ENCODE measurements around the gene ADGRV1.

DNA sequence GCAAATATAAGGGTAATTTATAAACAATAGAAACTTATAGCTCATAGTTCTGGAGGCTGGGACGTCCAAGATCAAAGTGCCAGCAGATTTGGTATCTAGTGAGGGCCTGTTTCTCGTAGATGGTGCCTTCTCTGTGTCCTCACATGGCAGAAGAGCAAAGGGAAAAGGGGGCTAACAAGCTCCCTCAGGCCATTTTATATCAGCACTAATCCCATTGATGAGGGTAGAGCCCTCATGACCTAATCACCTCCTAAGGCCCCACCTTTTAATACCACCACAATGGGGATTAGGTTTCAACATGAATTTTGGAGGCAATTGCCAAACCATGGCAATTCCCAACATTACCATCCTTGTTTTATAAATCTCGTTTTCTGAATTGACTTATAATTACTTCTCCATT is 564.7 kb downstream of the ADGRV1 start:
- TF ChIP-seq, protein P1, sequence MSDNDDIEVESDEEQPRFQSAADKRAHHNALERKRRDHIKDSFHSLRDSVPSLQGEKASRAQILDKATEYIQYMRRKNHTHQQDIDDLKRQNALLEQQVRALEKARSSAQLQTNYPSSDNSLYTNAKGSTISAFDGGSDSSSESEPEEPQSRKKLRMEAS (IDR thresholded peaks at IDR 0.05) = no peak
- no peak for TF ChIP-seq YY1 (IDR thresholded peaks at IDR 0.05; ENCODE audit: low read depth)
- no peak for TF ChIP-seq FOXM1 (IDR thresholded peaks at IDR 0.05; ENCODE audit: borderline replicate concordance, low read depth)
- no peak for TF ChIP-seq RAD21 (IDR thresholded peaks at IDR 0.05; ENCODE audit: low read depth)
